Myocyte (in vitro differentiated cells): ENCODE data around the gene KCNK3. TPM values are rescaled to one million over a fixed set of nuclear protein-coding genes. Genes with fewer than 3 reads are reported as not detected.

ENCODE experiments used
- DNase-seq: peaks from one replicate; pipeline ENCODE4 v3.0.0-alpha.2; 2012; ENCODE audit warnings: low read depth
- total RNA-seq: library from RNA; depleted of rRNA; stranded (reverse); fragments of >200 nt; gene quantifications from 2 replicates; pipeline ENCODE4 v1.2.3, GENCODE V29; 2014

Gene KCNK3
- total RNA-seq, 1 donor from 2014 or later: 1.1 TPM

DNA sequence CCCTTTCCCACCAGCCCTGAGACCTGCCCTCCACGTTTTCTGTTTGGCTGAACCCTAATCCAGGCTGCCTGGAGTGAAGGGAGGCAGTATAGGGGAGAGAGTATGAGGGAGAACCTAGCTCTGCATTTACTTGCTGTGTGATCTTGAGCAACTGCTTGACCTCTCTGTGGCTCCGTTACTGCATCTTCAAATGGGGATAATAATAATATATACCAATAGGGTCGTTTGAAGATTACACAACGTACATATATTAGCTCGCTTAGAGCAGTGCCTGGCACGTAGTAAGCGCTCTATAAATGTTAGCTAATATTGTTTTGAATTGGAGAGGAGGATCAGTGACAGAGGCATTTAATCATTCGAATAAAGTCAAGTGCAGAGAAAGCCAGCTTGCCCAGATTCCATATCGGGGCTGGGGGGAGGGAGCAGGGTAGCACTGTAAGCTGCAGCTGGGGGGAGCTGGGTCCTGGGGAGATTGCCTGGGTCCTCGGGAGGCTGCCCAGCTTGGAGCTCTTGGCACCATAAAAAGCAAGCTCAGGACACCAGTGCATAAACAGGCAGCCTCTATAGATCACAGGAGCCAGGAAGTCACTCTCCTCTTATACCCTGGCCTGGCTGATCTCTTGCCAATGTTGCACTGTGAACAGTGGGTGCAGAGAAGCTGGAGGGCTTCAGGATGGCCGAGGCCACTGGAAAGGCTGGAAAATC lies 19.1 kb downstream of the KCNK3 start:
- no peak for DNase-seq

DNA sequence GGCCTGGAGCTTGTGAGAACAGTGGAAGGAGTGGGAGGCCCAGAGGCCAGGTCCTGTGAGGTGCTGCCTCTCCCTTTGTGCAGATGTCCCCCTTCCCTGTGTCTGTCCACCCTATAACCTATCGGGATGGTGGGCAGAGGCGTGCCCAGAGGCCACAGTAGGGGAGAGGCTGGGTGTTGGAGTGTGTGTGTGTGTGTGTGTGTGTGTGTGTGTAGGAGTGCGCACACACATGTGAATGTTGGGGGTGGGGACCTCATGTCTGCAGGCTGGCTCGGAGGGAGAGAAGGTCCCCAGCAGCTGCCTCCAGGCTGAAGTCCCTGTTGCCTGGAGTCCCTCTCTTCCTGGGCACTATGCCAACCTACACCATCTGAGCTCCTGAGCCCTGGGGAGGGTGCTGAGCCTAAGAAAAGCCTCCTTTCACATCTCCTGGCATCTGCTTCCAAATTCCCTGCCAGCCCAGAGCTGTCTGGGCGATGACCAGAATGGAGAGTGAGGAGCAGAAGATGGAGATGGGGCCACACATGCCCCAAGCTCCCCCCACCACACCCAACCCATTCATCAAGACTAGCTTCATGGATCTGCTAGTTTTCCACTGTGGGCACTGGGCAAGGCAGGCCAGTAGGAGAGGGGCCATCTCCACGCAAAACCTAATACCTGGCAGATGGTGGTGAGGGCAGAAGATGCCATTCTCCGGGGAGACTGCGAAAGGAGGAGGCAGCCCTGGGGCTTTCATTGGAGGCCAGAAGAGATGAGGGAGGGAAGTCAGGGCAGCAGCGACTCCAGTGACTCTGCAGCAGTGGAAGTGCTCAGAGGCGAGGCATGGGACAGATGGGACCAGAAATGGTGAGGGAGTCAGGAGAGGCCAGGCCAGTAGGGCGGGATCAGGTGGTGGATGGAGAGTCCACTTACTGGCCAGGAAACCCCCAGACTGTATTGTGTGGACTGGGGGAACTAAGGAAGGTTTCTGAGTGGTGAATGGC lies 20.3 kb downstream of the KCNK3 start:
- DNase-seq: peak; percentile 92

DNA sequence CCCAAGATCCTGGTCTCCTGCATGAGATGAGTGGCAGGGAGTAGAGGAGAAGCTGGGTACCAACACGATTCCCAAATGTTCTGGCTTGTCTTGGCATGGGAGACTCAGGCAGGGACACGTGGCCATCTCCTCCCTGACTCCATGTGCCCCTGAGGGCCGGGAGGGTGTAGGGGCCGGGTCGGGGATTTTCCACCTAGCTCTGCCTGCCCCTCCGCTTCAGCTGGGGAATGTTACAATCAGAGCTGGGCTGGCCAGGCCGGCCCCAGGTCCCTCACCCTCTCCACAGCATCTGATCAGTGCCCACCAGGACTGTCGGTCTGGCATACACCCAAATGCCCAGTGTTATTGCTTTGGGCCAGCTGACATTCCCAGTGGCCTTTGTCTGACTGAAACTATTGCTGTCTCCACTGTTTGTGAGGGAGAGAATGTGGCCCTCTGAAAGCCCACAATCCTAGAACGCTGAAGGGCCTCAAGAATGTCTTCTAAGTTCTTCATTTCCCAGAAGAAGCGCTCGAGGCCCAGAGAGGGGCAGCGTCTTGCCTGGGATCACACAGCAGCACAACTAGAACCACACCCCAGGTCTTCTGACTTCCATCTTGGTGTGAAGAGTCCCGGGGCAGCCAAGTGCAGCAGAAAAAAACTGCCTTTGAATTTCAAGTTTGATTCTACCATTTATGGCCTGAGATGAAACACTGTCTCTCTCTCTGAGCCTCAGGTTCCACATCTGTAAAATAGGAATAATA lies 23.2 kb downstream of the KCNK3 start:
- DNase-seq: peak; percentile 56

DNA sequence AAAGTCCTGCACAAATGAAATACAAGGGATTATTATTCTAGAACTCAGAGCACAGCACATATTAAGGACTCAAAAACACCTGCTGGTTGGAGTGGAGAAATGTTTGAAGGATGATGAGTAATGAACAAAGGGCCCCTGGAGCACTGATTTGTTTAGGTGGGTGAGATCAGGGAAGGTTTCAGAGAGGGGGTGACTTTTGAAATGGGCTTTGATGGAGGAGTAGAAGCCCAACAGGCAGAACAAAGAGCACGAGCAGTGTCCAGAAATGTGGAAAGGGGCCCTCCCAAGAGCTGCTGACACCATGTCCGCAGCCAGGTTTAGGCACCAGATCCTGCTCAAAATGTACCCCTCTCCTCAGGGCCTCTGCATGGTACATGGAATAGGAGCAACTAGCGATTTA lies 23.8 kb downstream of the KCNK3 start:
- no peak for DNase-seq

DNA sequence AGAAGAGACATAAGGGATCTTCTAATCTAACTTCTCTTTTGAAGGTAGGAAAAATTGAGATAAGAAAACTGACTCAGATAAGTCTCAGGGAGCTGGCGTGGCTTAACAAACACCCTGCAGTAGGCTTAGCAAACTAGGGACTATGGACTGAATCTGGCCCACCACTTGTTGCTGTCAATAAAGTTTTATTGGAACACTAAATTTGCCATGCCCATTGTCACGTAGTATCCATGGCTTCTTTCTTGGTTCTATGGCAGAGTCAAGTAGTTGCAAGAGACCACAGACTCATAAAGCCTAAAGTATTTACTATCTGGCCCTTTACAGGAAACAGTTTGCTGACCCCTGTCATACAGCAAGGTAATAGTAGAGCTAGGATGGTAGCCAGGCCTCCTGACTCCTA lies 24.2 kb downstream of the KCNK3 start:
- no peak for DNase-seq

DNA sequence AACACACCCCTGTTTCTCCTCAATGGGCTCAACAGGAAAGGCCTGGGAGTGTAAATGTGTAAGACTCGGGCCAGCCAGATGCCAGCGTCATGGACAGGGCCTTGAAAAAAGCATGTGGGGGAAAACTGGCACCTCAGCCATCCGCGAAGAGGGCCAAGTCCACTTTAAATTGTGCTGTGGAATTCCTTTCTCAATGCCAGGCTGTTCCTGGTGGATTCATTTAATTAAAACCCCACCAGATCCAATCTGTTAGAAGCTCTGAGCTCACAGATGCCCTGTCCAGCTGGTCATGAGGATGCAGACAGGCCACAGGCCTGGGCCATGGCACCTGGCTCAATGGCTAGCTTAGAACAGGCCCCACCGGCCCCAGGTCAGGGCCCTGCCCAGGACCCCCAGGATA lies 24.8 kb downstream of the KCNK3 start:
- no peak for DNase-seq

DNA sequence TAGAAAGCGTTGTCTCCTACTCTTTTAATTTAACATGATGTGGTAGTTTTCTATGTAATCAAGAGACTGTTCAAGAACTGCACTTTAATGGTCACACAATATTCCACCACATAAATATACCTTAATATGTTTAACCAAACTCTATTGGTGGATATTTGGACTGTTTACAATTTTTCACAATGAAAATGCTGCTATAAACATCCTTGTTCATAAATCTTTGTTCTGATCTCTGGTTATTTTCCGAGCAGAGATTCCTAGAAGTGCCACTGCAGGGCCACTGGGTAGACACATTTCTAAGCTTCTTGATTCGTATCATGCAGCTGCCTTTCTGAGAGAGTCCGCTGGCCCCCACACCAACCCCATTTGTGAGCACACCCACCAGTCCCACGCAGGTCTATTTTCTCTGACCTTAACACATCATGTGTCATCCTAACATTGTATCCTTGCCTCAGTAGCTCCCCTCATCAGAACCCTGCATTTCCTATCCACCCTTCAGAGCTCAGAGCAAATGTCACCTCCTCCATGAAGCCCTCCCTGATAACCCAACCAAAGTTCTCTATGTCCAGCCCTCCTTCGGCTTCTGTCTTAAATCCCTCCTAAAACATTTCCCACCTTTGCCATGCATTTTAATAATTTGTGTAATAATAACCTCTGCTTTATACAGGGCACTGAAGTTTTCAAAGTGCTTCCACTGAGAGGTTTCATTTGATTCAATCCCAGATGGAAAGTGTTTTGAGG lies 26.6 kb downstream of the KCNK3 start:
- DNase-seq: no peak

DNA sequence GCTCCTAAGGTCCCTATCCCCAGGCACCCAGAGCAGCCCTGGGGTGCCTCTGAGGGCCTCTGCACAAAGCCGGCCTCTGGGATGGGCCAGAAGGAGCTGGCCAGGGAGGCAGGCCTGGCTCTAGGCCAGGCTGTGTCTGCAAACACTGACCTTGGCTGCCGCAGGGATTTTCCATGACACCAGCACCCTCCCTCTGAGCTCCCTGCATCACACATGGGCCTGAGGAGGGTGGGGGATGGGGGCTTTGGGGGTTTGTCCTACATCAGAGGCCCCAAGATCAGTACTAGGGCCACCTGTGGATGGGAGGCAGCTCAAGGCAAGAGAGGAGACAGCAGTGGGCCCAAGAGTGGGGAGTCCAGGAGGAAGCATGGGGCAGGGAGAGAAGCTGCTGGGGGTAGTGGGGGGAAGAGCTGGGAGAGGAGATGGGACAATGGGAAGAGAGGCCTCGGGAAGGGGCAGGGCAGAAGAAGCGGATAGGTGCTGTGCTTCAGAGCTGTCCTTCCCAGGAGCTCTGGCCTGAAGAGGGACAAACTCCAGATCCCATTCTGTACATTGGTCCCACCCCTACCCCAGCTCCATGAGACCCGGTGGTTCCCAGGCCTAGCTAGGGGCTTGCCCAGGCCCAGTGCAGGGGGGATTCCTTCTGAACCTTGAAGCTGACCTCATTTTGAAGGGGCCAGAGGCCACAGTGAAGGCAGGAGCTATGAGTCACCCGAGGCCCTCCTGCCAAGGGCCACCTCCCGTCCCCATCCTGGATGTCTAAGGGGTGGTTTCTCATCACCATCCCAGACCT lies 28.0 kb downstream of the KCNK3 start:
- DNase-seq: peak; percentile 61

DNA sequence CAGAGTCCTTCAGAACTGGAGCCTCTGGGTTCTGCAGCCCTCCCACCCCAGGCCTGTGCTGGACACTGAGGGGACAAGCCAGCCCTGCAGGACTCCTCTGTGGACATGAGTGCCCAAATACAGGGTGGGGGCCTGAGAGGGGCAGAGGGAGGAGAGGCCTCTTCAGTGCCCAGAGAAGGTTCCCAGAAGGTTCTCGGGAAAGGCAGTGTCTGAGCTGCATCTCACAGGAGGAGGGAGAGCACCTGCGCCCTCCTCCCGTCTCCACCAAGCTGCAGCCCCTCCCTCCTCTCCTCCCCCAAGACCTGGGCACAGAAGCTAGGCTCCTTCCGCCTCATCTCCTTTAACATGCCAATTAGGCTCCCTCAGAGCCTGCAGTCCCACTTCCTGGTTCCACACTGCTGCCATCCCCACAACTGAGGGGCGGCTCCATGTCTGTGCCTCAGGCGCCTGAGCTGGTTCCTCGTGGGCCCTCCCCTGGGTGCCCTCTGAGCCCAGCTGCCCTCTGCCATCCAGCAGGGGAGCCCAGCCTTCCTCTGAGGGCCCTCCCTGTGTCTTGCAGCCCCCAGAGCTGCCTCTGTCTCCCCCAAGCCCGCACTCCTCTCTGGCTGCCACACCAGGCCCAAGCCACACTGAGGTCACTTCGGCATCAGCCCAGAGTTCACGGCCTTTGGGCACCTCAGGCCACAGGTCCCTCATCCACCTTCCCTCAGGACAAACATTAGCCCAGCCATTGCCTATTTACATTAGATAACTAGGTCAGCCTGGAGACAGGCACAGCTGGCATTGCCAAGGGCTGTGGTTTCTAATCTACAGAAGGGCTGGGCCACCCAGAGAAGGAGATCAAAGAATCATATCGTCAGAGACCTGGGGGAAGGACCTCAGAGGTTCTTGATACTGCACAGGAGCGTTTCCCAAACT lies 28.9 kb downstream of the KCNK3 start:
- DNase-seq: no peak

DNA sequence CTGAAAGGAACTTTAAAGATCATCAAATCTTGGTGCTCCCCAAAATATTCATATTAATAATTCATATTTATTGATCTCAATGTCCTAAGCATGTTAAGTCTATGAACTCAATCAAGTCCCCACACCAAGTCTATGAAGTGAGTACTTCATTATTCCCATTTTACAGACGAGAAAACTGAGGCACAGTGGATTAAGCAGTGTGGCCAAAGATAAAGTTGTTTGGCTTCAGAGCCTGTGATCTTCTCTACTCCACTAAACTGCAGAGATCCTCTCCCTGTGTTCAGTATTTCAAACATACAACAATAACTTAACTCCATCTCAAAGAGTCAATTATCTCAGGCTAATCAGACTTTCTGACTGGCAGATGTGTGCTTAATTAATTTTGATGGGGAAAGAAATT lies 29.8 kb downstream of the KCNK3 start:
- DNase-seq: no peak

DNA sequence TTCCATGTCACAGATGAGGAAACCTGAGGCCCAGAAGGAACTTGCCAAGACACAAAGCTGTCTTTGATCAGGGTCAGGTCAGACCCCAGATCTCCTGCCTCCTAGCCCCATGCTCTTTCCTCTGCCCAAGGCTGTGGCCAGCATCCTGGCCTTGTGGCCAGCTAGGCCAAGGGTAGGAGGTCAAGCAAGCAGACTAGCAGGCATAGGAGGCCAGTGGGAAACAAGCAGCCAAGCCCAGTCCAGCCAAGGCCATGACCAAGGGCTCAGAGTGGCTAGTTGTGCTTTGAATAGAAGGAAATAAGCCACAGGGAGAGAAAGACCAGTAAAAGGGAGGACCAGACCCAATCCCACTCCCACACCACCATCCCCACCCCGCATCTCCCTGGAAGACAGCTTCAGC lies 30.4 kb downstream of the KCNK3 start:
- DNase-seq: no peak

DNA sequence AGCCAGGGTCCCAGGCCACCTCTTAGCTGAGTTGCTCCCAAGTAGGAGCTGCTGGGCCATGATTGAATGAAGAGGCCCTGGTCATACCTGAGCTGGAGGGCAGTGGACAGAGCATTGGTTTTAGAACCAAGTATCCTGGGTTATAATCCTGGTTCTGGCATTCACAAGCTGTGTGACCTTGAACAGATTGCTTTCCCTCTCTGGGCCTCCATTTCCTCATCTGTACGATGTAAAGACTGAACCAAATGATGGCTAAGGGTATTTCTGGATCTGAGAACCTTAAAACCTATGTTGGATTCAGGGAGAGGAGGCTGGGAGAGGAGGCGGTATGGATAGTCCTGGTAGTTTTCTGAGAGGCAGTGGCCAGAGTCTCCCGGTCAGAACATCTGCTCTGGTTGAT lies 31.0 kb downstream of the KCNK3 start:
- no peak for DNase-seq

DNA sequence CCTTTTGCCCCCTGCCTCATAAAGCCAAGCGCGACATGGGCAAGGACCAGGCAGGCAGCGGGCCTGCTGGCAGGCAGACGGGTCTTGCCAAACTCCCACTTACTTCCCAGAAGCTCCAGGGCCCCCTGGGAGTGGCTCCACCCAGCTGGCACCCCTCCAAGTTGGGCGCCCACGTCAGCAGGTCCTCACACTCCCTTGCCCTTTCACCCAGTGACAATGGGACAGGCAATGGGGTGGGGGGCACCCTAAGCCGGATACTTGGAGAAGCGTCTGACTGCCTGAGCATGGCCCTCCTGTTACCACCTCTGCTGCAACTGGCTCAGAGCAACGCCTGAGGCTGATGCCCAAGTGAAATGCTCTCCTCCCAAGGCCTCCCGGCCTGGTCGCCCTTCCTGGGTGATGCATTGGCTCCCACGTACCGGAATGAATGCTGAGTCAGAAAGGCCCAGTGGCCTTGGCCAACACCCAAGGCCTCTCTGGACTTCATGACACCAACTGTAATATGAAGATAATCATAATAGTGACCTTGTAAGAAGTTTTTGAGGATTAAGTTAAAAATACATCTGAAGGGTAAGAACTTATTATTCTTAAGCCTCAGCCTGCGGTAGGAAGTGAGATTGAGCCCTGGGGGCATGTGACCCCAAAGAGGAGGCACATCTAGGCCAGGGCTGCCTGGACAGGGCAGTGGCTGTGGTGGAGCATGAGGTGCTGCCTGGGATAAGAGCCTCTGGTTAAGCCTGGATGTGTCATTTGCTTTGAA lies 31.6 kb downstream of the KCNK3 start:
- peak; percentile 84 for DNase-seq

DNA sequence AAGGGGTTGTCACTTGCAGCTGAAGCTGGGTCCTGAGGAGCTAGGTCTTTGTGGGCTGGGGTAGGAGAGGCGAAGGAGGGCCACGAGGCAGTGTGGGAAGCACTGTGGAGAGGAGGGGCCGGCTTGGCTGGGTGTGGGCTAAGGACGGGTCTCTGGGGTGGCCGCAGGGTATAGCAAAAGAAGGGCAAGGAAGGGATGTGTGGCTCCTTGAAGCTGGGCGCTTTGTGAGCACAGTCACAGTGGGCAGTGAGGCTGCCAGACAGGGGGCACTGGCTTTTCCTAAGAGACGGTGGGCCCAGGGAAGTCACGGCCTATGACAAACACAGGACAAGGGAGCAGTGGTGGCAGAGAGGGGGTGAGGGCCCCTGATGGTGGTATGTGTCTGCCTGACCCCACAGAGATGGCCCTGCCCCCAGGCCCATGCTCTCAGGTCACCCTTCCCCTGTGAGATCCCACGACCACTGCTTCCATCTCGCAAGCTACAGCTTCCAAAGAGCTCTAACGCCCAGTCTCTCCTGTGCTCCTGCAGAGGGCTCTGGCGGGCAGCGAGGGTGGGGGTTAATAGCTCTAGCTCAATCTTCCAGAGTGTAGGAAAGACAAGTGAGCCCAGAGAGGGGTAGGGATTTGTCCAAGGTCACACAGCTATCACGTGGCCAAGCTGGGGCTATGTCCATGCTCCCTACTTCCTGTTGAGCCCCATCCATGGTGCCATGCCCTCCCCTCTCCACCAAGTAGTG lies 32.4 kb downstream of the KCNK3 start:
- no peak for DNase-seq

DNA sequence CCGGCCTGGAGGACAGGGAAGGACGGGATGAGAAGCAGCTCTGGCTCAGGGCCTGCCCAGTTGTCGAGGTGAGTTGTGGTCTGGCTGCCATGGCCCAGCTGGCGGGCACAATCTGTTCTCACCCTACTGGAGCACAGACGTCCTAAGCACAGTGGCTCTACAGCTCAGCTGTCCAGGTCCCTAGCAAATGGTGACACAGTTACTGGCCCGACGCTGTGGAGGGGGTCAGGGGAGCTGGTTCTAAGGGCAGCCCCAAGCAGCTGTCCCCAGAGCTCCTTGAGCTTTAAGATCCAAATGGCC lies 32.9 kb downstream of the KCNK3 start:
- DNase-seq: peak; percentile 94

DNA sequence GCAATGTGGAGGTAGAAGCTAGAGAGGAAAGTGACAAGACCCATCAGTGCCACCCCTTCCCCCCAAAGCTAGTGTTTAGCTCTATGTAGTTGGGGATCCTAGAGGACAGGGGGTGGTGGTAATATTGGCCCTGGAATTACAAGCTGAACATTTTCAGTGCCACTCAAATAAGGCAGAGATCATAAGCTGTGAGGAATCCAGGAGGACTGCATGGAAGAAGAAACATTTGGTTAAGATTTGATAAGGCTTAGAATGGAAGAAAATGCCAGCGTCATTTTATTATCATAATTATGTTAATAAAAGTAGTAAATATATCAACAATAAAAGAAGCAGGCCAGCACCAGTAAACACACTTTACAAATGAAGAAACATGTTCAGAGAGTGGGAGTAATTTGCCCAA lies 33.7 kb downstream of the KCNK3 start:
- no peak for DNase-seq

DNA sequence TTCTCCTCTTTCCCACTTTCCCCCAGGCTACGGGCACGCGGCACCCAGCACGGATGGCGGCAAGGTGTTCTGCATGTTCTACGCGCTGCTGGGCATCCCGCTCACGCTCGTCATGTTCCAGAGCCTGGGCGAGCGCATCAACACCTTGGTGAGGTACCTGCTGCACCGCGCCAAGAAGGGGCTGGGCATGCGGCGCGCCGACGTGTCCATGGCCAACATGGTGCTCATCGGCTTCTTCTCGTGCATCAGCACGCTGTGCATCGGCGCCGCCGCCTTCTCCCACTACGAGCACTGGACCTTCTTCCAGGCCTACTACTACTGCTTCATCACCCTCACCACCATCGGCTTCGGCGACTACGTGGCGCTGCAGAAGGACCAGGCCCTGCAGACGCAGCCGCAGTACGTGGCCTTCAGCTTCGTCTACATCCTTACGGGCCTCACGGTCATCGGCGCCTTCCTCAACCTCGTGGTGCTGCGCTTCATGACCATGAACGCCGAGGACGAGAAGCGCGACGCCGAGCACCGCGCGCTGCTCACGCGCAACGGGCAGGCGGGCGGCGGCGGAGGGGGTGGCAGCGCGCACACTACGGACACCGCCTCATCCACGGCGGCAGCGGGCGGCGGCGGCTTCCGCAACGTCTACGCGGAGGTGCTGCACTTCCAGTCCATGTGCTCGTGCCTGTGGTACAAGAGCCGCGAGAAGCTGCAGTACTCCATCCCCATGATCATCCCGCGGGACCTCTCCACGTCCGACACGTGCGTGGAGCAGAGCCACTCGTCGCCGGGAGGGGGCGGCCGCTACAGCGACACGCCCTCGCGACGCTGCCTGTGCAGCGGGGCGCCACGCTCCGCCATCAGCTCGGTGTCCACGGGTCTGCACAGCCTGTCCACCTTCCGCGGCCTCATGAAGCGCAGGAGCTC lies 35.4 kb downstream of the KCNK3 start:
- no peak for DNase-seq
